Stimulated activated naive CD8-positive, alpha-beta T cell treated with anti-CD3 and anti-CD28 coated beads, Interleukin-15, Interleukin-2, amounts not matched to agents 100 U/mL and 50 U/mL, for 24 hours (primary cell): ENCODE data around the gene MYO18B.

ENCODE experiments used
- ATAC-seq: fragments of 150-1000 bp; cut with Tn5 transposase; one replicate; pipeline ENCODE4 v1.10.0; 2021
- DNase-seq: peaks from one replicate; pipeline ENCODE4 v3.0.0; 2021

MYO18B gene

GRCh38 chr22:25779426-25779825, 37.4 kb downstream of the MYO18B start:
- no peak for DNase-seq
- ATAC-seq = no peak

- no peak for DNase-seq
- ATAC-seq = no peak
Observed at GRCh38 chr22:25779890-25780289, 37.9 kb downstream of the MYO18B start.

GRCh38 chr22:25780673-25781072, 38.7 kb downstream of the MYO18B start:
- no peak for ATAC-seq
- no peak for DNase-seq

- DNase-seq = no peak
- ATAC-seq = no peak
Observed at GRCh38 chr22:25781801-25782200, 39.8 kb downstream of the MYO18B start.

GRCh38 chr22:25782831-25783230, 40.8 kb downstream of the MYO18B start:
- no peak for ATAC-seq
- no peak for DNase-seq

- DNase-seq (no peak), ATAC-seq (no peak)
Observed at GRCh38 chr22:25783856-25784255, 41.9 kb downstream of the MYO18B start.

GRCh38 chr22:25786165-25786564, 44.2 kb downstream of the MYO18B start:
- no peak for ATAC-seq
- no peak for DNase-seq

GRCh38 chr22:25791556-25791955, 49.6 kb downstream of the MYO18B start:
- ATAC-seq = no peak
- DNase-seq = no peak

- DNase-seq (no peak), ATAC-seq (no peak)
Observed at GRCh38 chr22:25795478-25795877, 53.5 kb downstream of the MYO18B start.

GRCh38 chr22:25797498-25798290, 55.7 kb downstream of the MYO18B start:
- ATAC-seq (no peak), DNase-seq (no peak)

GRCh38 chr22:25800766-25801165, 58.8 kb downstream of the MYO18B start:
- ATAC-seq = no peak

GRCh38 chr22:25802018-25802417, 60.0 kb downstream of the MYO18B start:
- DNase-seq = no peak
- ATAC-seq = no peak

More at GRCh38 chr22:25800766-25801165, 58.8 kb downstream of the MYO18B start:
- no peak for DNase-seq

- DNase-seq = no peak
- no peak for ATAC-seq
Observed at GRCh38 chr22:25804676-25805075, 62.7 kb downstream of the MYO18B start.

- ATAC-seq = no peak
Observed at GRCh38 chr22:25806579-25806978, 64.6 kb downstream of the MYO18B start.

GRCh38 chr22:25814685-25815084, 72.7 kb downstream of the MYO18B start:
- DNase-seq = no peak
- ATAC-seq = no peak

More at GRCh38 chr22:25806579-25806978, 64.6 kb downstream of the MYO18B start:
- no peak for DNase-seq

- DNase-seq (no peak), ATAC-seq (no peak)
Observed at GRCh38 chr22:25815561-25815960, 73.6 kb downstream of the MYO18B start.

GRCh38 chr22:25816522-25817059, 74.6 kb downstream of the MYO18B start:
- ATAC-seq (no peak), DNase-seq (no peak)

- DNase-seq (no peak), ATAC-seq (no peak)
Observed at GRCh38 chr22:25817092-25817943, 75.3 kb downstream of the MYO18B start.

- ATAC-seq (no peak), DNase-seq (no peak)
Observed at GRCh38 chr22:25818541-25818940, 76.6 kb downstream of the MYO18B start.

GRCh38 chr22:25822344-25822743, 80.4 kb downstream of the MYO18B start:
- no peak for DNase-seq
- ATAC-seq = no peak

- ATAC-seq (no peak), DNase-seq (no peak)
Observed at GRCh38 chr22:25823276-25823675, 81.3 kb downstream of the MYO18B start.

- no peak for DNase-seq
- no peak for ATAC-seq
Observed at GRCh38 chr22:25824828-25825423, 82.9 kb downstream of the MYO18B start.

GRCh38 chr22:25827415-25827814, 85.4 kb downstream of the MYO18B start:
- no peak for ATAC-seq
- no peak for DNase-seq
